K562 (cell line): ENCODE results near the gene STYXL1. TPM values are rescaled to one million over a fixed set of nuclear protein-coding genes. Genes with fewer than 3 reads are reported as not detected.

ENCODE experiments used
- GATAD2B ChIP-seq: fragments of 450-650 bp; IDR thresholded peaks from 2 replicates; pipeline ENCODE4 v1.6.1; 2017; ENCODE audit warnings: mild to moderate bottlenecking, borderline replicate concordance
- HDAC1 ChIP-seq, 2 experiments: fragments of 450-650 bp; IDR thresholded peaks; 2 replicates each; pipeline ENCODE4 v1.6.1; 2016 to 2017; ENCODE audit warnings: inconsistent platforms in 1 of 2, mild to moderate bottlenecking in 1 of 2, moderate library complexity in 1 of 2
- HEY1 ChIP-seq: fragments of 250-450 bp; sonication (Bioruptor Pico); IDR thresholded peaks from 2 replicates; pipeline ENCODE4 v1.5.0; 2020; ENCODE audit warnings: mild to moderate bottlenecking, moderate library complexity, borderline replicate concordance
- HIVEP1 ChIP-seq: fragments of 250-450 bp; sonication (Bioruptor Pico); IDR thresholded peaks from 2 replicates; pipeline ENCODE4 v1.4.0; 2020; ENCODE audit warnings: mild to moderate bottlenecking
- HMG20A ChIP-seq: fragments of 450-650 bp; formaldehyde crosslinking; conservative IDR thresholded peaks from 2 replicates; pipeline ENCODE4 v1.4.0; 2020; ENCODE audit warnings: mild to moderate bottlenecking, mixed read lengths
- KLF16 ChIP-seq: IDR thresholded peaks from 2 replicates; pipeline ENCODE4 v1.6.1; 2016; ENCODE audit warnings: antibody characterized with exemption
- NBN ChIP-seq: fragments of 450-650 bp; IDR thresholded peaks from 2 replicates; pipeline ENCODE4 v1.6.1; 2016; ENCODE audit warnings: low read depth, mild to moderate bottlenecking
- NONO ChIP-seq, 2 experiments: fragments of 200-400 bp in 1 of 2; fragments of 450-650 bp in 1 of 2; formaldehyde crosslinking in 1 of 2; IDR thresholded peaks; 2 replicates each; pipeline ENCODE4 v1.6.1; 2017; ENCODE audit warnings: low read depth in 2 of 2, mild to moderate bottlenecking in 2 of 2, moderate library complexity in 2 of 2, low read length in 1 of 2
- RAD21 ChIP-seq, 2 experiments: fragments of 250-450 bp in 1 of 2; fragments of 450-650 bp in 1 of 2; sonication (Bioruptor Pico) in 1 of 2; formaldehyde crosslinking in 1 of 2; IDR thresholded peaks in 1 of 2; conservative IDR thresholded peaks in 1 of 2; 2 replicates each; pipeline versions ENCODE4 v1.4.0 to v1.8.0; 2020 to 2022; ENCODE audit warnings: mild to moderate bottlenecking in 2 of 2, moderate library complexity in 1 of 2
- SMAD3 ChIP-seq: fragments of 450-650 bp; formaldehyde crosslinking; conservative IDR thresholded peaks from 2 replicates; pipeline ENCODE4 v1.4.0; 2020; ENCODE audit warnings: mild to moderate bottlenecking
- SMC3 ChIP-seq: conservative IDR thresholded peaks from 2 replicates; pipeline ENCODE4 v1.6.1; 2011; ENCODE audit warnings: low read depth, low read length, improper control_type of control experiment; ENCODE audit not compliant: insufficient read depth
- ZC3H4 ChIP-seq: sonication (generic); formaldehyde crosslinking; IDR thresholded peaks from 2 replicates; pipeline ENCODE4 v1.9.0; 2021; ENCODE audit warnings: missing genetic modification reagents, borderline replicate concordance
- ZEB2 ChIP-seq: fragments of 450-650 bp; IDR thresholded peaks from 2 replicates; pipeline ENCODE4 v1.6.1; 2016
- ZNF124 ChIP-seq: sonication (generic); formaldehyde crosslinking; IDR thresholded peaks from 2 replicates; pipeline ENCODE4 v1.8.1; 2022; ENCODE audit warnings: missing genetic modification reagents
- ZNF263 ChIP-seq: sonication (generic); formaldehyde crosslinking; IDR thresholded peaks from 2 replicates; pipeline ENCODE4 v1.8.0; 2022; ENCODE audit warnings: mild to moderate bottlenecking, missing genetic modification reagents, borderline replicate concordance
- ZNF384 ChIP-seq: IDR thresholded peaks from 2 replicates; pipeline ENCODE4 v1.6.1; 2012; ENCODE audit warnings: low read depth, low read length, improper control_type of control experiment
- polyA plus RNA-seq, 8 experiments: library from polyadenylated mRNA; depleted of rRNA in 4 of 8; stranded (reverse) in 5 of 8; unstranded in 3 of 8; fragments of >200 nt; fragmentation: Nextera tagmentation in 2 of 8; fragmentation: Illumina TruSeq in 1 of 8; extraction: Ambion mirVana in 2 of 8; extraction: Trizol in 1 of 8; gene quantifications; 2 replicates each; pipeline versions ENCODE4 v1.2.1 to v1.2.3, GENCODE V29; 2011 to 2014; ENCODE audit warnings: inconsistent platforms in 1 of 8, missing spikeins in 1 of 8
- total RNA-seq, 7 experiments: library from RNA; depleted of rRNA in 6 of 7; stranded (reverse); fragments of >200 nt in 6 of 7; fragmentation: Illumina TruSeq in 2 of 7; extraction: Trizol in 2 of 7; gene quantifications; 2 replicates each; pipeline versions ENCODE4 v1.2.1 to v1.2.3, GENCODE V29; 2011 to 2021; ENCODE audit warnings: low replicate concordance in 1 of 7
- TF ChIP-seq, protein P1 (sequence below), 3 experiments: IDR thresholded peaks in 2 of 3; conservative IDR thresholded peaks in 1 of 3; 2 replicates each; pipeline ENCODE4 v1.5.1; 2011 to 2012; ENCODE audit warnings: low read length in 3 of 3, mild to moderate bottlenecking in 3 of 3, control low read depth in 2 of 3, improper control_type of control experiment in 1 of 3, inconsistent platforms in 1 of 3, low read depth in 1 of 3, mixed read lengths in 1 of 3, moderate library complexity in 1 of 3; ENCODE audit not compliant: insufficient read depth in 2 of 3
- TF ChIP-seq, protein P2 (sequence below): fragments of 200-800 bp; sonication (Bioruptor generic); IDR thresholded peaks from 2 replicates; pipeline ENCODE4 v1.6.1; 2017; ENCODE audit warnings: missing genetic modification characterization, missing compliant biosample characterization
- TF ChIP-seq, protein P3 (sequence below): sonication (generic); formaldehyde crosslinking; IDR thresholded peaks from 2 replicates; pipeline ENCODE4 v1.8.0; 2023; ENCODE audit warnings: missing genetic modification reagents, mild to moderate bottlenecking, borderline replicate concordance
- TF ChIP-seq, protein P4 (sequence below): fragments of 450-650 bp; formaldehyde crosslinking; IDR thresholded peaks from 2 replicates; pipeline ENCODE4 v1.4.0; 2022; ENCODE audit warnings: mild to moderate bottlenecking, moderate library complexity

Gene STYXL1
- total and polyA plus RNA-seq, 9 of the 15 experiments (the other 6 are each of a cell fraction or from before 2014, with no cell fraction given) = 36.5 to 97.2 (median 49.9) TPM

DNA sequence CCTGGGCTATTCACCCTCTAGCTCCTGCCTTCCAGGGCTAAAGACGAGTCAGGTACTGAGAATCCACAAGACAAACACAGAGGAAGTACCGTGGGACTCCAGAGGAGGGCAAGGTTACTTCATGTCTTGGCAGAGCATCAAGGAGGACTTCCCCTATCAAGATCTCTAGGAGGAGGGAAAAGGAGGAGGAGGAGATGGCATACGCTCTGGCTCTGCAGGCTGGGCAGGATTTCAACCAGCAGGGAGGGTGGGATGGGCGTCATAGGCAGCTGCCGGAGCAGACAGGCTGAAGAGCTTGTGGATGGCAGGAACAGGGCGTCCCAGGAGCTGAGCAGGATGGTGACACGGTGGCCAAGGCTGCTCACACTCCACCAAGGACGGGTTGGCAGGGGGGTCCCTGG is 21.4 kb upstream of the STYXL1 start (continued):
- TF ChIP-seq NBN (no peak), SMC3 (peak; percentile 33; the same call in 1 of the 2 replicates), HIVEP1 (no peak), HEY1 (CRISPR knock-in tag) (no peak), HMG20A (no peak), ZEB2 (0 out of 2 replicates have a peak, but pooled peaks have one; percentile 14), ZNF384 (peak; percentile 43; the same call in 1 of the 2 replicates), SMAD3 (CRISPR knock-in tag) (no peak), NONO (IDR thresholded peaks at IDR 0.05; ENCODE audit: low read depth in 2 of 2, low read length in 1 of 2) (no peak), KLF16 (no peak), RAD21 (CRISPR knock-in tag; conservative IDR thresholded peaks at IDR 0.05 in 1 of 2, IDR thresholded peaks at IDR 0.05 in 1 of 2) (peak; percentile 80 to 91), GATAD2B (no peak), ZNF124 (CRISPR knock-in tag) (no peak), ZC3H4 (no peak), HDAC1 (IDR thresholded peaks at IDR 0.05) (no peak), ZNF263 (CRISPR knock-in tag) (peak; percentile 99)
- TF ChIP-seq, protein P1, sequence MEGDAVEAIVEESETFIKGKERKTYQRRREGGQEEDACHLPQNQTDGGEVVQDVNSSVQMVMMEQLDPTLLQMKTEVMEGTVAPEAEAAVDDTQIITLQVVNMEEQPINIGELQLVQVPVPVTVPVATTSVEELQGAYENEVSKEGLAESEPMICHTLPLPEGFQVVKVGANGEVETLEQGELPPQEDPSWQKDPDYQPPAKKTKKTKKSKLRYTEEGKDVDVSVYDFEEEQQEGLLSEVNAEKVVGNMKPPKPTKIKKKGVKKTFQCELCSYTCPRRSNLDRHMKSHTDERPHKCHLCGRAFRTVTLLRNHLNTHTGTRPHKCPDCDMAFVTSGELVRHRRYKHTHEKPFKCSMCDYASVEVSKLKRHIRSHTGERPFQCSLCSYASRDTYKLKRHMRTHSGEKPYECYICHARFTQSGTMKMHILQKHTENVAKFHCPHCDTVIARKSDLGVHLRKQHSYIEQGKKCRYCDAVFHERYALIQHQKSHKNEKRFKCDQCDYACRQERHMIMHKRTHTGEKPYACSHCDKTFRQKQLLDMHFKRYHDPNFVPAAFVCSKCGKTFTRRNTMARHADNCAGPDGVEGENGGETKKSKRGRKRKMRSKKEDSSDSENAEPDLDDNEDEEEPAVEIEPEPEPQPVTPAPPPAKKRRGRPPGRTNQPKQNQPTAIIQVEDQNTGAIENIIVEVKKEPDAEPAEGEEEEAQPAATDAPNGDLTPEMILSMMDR (IDR thresholded peaks at IDR 0.05 in 2 of 3, conservative IDR thresholded peaks at IDR 0.05 in 1 of 3; ENCODE audit: insufficient read depth in 2 of 3, low read depth in 1 of 3, low read length in 3 of 3) = peak; percentile 42 to 77 (median 50); a peak in 5 of 6 replicates
- TF ChIP-seq, protein P2, sequence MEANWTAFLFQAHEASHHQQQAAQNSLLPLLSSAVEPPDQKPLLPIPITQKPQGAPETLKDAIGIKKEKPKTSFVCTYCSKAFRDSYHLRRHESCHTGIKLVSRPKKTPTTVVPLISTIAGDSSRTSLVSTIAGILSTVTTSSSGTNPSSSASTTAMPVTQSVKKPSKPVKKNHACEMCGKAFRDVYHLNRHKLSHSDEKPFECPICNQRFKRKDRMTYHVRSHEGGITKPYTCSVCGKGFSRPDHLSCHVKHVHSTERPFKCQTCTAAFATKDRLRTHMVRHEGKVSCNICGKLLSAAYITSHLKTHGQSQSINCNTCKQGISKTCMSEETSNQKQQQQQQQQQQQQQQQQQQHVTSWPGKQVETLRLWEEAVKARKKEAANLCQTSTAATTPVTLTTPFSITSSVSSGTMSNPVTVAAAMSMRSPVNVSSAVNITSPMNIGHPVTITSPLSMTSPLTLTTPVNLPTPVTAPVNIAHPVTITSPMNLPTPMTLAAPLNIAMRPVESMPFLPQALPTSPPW = peak; percentile 29; the same call in 1 of the 2 replicates
- TF ChIP-seq, protein P3, sequence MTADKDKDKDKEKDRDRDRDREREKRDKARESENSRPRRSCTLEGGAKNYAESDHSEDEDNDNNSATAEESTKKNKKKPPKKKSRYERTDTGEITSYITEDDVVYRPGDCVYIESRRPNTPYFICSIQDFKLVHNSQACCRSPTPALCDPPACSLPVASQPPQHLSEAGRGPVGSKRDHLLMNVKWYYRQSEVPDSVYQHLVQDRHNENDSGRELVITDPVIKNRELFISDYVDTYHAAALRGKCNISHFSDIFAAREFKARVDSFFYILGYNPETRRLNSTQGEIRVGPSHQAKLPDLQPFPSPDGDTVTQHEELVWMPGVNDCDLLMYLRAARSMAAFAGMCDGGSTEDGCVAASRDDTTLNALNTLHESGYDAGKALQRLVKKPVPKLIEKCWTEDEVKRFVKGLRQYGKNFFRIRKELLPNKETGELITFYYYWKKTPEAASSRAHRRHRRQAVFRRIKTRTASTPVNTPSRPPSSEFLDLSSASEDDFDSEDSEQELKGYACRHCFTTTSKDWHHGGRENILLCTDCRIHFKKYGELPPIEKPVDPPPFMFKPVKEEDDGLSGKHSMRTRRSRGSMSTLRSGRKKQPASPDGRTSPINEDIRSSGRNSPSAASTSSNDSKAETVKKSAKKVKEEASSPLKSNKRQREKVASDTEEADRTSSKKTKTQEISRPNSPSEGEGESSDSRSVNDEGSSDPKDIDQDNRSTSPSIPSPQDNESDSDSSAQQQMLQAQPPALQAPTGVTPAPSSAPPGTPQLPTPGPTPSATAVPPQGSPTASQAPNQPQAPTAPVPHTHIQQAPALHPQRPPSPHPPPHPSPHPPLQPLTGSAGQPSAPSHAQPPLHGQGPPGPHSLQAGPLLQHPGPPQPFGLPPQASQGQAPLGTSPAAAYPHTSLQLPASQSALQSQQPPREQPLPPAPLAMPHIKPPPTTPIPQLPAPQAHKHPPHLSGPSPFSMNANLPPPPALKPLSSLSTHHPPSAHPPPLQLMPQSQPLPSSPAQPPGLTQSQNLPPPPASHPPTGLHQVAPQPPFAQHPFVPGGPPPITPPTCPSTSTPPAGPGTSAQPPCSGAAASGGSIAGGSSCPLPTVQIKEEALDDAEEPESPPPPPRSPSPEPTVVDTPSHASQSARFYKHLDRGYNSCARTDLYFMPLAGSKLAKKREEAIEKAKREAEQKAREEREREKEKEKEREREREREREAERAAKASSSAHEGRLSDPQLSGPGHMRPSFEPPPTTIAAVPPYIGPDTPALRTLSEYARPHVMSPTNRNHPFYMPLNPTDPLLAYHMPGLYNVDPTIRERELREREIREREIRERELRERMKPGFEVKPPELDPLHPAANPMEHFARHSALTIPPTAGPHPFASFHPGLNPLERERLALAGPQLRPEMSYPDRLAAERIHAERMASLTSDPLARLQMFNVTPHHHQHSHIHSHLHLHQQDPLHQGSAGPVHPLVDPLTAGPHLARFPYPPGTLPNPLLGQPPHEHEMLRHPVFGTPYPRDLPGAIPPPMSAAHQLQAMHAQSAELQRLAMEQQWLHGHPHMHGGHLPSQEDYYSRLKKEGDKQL (CRISPR knock-in tag) = no peak
- TF ChIP-seq, protein P4, sequence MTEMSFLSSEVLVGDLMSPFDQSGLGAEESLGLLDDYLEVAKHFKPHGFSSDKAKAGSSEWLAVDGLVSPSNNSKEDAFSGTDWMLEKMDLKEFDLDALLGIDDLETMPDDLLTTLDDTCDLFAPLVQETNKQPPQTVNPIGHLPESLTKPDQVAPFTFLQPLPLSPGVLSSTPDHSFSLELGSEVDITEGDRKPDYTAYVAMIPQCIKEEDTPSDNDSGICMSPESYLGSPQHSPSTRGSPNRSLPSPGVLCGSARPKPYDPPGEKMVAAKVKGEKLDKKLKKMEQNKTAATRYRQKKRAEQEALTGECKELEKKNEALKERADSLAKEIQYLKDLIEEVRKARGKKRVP (CRISPR knock-in tag) = no peak
